Measurements from ENCODE around the gene GSG1L. TPM values are rescaled to one million over a fixed set of nuclear protein-coding genes. Genes with fewer than 3 reads are reported as not detected.

GSG1L gene
- polyA plus RNA-seq, result under 1 TPM; 0.12 to 0.19 TPM

DNA sequence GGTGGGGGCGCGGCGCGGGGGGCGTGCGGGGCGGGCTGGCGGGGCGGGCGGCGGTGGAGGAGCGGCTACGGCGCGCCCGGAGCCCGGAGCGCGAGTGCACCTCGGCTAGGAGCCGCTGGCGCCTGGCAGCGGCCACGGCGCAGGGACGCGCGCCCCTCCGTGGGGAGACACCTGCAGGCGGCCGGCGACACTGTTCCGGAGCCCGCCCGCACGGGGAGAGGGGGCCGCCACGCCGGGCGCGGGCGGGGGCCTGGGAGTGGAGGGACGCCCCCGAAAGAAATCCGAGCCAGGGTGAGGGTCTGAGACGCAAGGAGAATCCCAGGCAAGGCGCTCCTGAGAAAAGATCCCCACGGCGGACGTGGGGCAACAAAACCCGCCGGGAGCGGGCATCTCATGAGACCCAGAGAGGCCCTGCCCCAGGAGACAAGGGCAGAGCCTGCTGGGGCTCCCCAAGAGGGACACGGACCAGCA, at the start of gene GSG1L:
Gene GSG1L, minus strand, starts transcription at position 124 of the 471 bp plus-strand sequence. CDS start 290 bp downstream, outside the sequence.
- Histone ChIP-seq H3K27me3 (ENCODE audit: control insufficient read depth in 1 of 2, insufficient read depth in 2 of 2, low read length in 2 of 2) (peaks cover 0 to under 1% of the 10 kb centered on the region in 2 donors), H3K36me3 (ENCODE audit: control insufficient read depth in 2 of 2, insufficient read depth in 2 of 2, low read length in 1 of 2) (no peaks in the 10 kb centered on the region), H3K4me1 (ENCODE audit: control insufficient read depth in 2 of 2, insufficient read depth in 2 of 2, low read length in 1 of 2) (peaks cover 5 to 9% of the 10 kb centered on the region in 2 donors), H3K4me3 (ENCODE audit: low read depth in 1 of 2, low read length in 2 of 2) (peak within 1 kb of the TSS; percentile 39 to 42), H3K9me3 (ENCODE audit: control insufficient read depth in 2 of 2, insufficient read depth in 1 of 2, low read depth in 1 of 2, low read length in 1 of 2) (no peaks in the 10 kb centered on the region), H3K27ac (ENCODE audit: low read depth in 2 of 2, low read length in 1 of 2) (no peak within 1 kb of the TSS)
- WGBS, 2 donors, result 2% methylated on average over 46 to 54 of the region's 54 CpGs

DNA sequence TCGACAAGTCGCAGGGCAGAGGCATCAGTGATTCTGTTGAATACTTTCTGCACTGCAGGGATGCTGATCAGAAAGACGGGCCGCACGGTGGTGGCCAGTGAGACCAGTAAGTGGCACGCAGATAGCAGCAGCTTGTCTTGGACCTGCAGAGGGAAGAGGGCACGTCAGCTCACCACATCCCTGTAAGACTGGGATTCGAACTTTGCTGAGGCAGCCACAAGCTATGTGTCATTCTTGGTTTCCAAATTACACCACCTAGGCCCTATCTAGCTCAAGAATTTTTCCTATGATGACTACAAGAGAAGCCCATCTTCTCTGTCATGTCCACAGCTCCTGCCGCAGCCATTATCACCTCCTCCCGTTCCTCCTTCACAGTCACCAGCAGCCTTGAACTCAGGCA, 49.4 kb upstream of the GSG1L start:
- no peak overlapping the region for H3K27ac ChIP-seq (ENCODE audit: low read depth in 2 of 2, low read length in 1 of 2)
- H3K9me3 ChIP-seq (ENCODE audit: control insufficient read depth in 2 of 2, insufficient read depth in 1 of 2, low read depth in 1 of 2, low read length in 1 of 2), result no peaks in the 10 kb centered on the region
- peaks cover 8 to 39% of the 10 kb centered on the region in 2 donors for H3K36me3 ChIP-seq (ENCODE audit: control insufficient read depth in 2 of 2, insufficient read depth in 2 of 2, low read length in 1 of 2)
- H3K27me3 ChIP-seq (ENCODE audit: control insufficient read depth in 1 of 2, insufficient read depth in 2 of 2, low read length in 2 of 2), result no peaks in the 10 kb centered on the region
- WGBS, 2 donors, result 89 to 90% methylated on average over 10 of the region's 10 CpGs
- H3K4me1 ChIP-seq (ENCODE audit: control insufficient read depth in 2 of 2, insufficient read depth in 2 of 2, low read length in 1 of 2), result peaks cover 0 to 5% of the 10 kb centered on the region in 2 donors
- no peak overlapping the region for H3K4me3 ChIP-seq (ENCODE audit: low read depth in 1 of 2, low read length in 2 of 2)

DNA sequence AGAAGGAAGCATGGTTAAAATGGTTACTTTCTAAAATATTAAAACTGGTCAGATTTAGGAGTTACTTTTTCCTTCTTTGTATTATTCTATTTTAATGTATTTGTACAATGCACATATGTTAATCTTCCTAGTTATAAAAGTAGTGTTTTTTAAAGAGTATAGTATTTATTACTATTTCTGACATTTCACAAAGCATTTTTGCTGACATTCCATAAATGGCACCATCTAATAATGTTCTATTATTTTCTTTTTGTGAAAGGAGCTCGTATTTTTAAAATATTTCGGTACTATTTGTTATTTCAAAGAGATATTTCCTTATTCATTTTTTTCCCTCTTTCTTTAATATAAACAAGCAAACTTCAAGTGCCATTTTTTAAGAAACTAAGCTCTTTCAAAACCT, 47.5 kb upstream of the GSG1L start:
- H3K27me3 ChIP-seq (ENCODE audit: control insufficient read depth in 1 of 2, insufficient read depth in 2 of 2, low read length in 2 of 2), result no peaks in the 10 kb centered on the region
- H3K27ac ChIP-seq (ENCODE audit: low read depth in 2 of 2, low read length in 1 of 2), result no peak overlapping the region
- 88 to 92% methylated on average over 2 of the region's 2 CpGs for WGBS, 2 donors
- H3K4me3 ChIP-seq (ENCODE audit: low read depth in 1 of 2, low read length in 2 of 2), result no peak overlapping the region
- H3K4me1 ChIP-seq (ENCODE audit: control insufficient read depth in 2 of 2, insufficient read depth in 2 of 2, low read length in 1 of 2), result peaks cover 0 to 8% of the 10 kb centered on the region in 2 donors
- H3K9me3 ChIP-seq (ENCODE audit: control insufficient read depth in 2 of 2, insufficient read depth in 1 of 2, low read depth in 1 of 2, low read length in 1 of 2), result no peaks in the 10 kb centered on the region
- peaks cover 13 to 43% of the 10 kb centered on the region in 2 donors for H3K36me3 ChIP-seq (ENCODE audit: control insufficient read depth in 2 of 2, insufficient read depth in 2 of 2, low read length in 1 of 2)

DNA sequence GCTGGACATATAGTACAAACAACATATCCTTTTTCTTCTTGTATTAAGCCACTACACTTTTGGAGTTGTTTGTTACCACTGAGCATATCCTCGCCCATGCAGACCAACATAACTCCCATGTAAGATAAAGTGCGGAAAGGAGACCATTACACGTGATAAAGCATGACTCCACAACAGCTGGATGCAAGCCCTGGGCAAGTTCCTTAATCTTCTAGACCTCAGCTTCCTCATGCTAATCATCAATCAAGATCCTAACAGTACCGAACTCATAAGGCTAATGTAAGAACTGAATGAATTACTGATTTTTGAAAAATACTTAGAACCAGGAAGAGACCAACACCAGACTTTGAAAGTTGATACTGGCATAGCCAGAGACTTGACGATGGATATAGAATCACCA, 47.0 kb upstream of the GSG1L start:
- H3K36me3 ChIP-seq (ENCODE audit: control insufficient read depth in 2 of 2, insufficient read depth in 2 of 2, low read length in 1 of 2), result peaks cover 16 to 41% of the 10 kb centered on the region in 2 donors

DNA sequence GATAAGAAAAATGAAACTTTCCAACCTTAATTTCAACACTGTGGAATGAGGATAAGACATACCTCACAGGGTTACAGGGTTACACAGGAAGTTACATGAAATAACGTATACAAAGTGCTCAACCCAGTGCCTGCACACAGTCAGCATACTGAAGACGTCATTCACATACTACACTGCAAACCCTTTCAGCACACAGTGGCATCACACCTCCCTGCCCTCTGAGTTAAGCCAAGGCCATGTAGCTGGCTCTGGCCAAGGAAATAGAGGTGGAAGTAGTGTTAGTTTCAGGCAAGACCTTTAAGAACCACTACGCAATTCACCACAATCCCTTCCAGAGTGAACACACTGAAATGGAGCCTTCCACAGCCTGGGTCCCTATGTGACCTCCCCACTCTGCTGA, 46.6 kb upstream of the GSG1L start:
- WGBS, 2 donors, result 72 to 75% methylated on average over 3 of the region's 3 CpGs
- peaks cover 16 to 40% of the 10 kb centered on the region in 2 donors for H3K36me3 ChIP-seq (ENCODE audit: control insufficient read depth in 2 of 2, insufficient read depth in 2 of 2, low read length in 1 of 2)
- H3K27me3 ChIP-seq (ENCODE audit: control insufficient read depth in 1 of 2, insufficient read depth in 2 of 2, low read length in 2 of 2), result no peaks in the 10 kb centered on the region
- no peak overlapping the region for H3K4me3 ChIP-seq (ENCODE audit: low read depth in 1 of 2, low read length in 2 of 2)
- peak overlapping the region in 1 of 2 donors; percentile 43 for H3K27ac ChIP-seq (ENCODE audit: low read depth in 2 of 2, low read length in 1 of 2)
- H3K4me1 ChIP-seq (ENCODE audit: control insufficient read depth in 2 of 2, insufficient read depth in 2 of 2, low read length in 1 of 2), result peaks cover 0 to 8% of the 10 kb centered on the region in 2 donors
- H3K9me3 ChIP-seq (ENCODE audit: control insufficient read depth in 2 of 2, insufficient read depth in 1 of 2, low read depth in 1 of 2, low read length in 1 of 2), result no peaks in the 10 kb centered on the region

More for the DNA sequence above, 47.0 kb upstream of the GSG1L start:
- Histone ChIP-seq H3K9me3 (ENCODE audit: control insufficient read depth in 2 of 2, insufficient read depth in 1 of 2, low read depth in 1 of 2, low read length in 1 of 2) (no peaks in the 10 kb centered on the region), H3K27me3 (ENCODE audit: control insufficient read depth in 1 of 2, insufficient read depth in 2 of 2, low read length in 2 of 2) (no peaks in the 10 kb centered on the region), H3K4me1 (ENCODE audit: control insufficient read depth in 2 of 2, insufficient read depth in 2 of 2, low read length in 1 of 2) (peaks cover 0 to 8% of the 10 kb centered on the region in 2 donors), H3K4me3 (ENCODE audit: low read depth in 1 of 2, low read length in 2 of 2) (no peak overlapping the region), H3K27ac (ENCODE audit: low read depth in 2 of 2, low read length in 1 of 2) (no peak overlapping the region)
- WGBS, 2 donors, result 69 to 76% methylated on average over 5 of the region's 5 CpGs

DNA sequence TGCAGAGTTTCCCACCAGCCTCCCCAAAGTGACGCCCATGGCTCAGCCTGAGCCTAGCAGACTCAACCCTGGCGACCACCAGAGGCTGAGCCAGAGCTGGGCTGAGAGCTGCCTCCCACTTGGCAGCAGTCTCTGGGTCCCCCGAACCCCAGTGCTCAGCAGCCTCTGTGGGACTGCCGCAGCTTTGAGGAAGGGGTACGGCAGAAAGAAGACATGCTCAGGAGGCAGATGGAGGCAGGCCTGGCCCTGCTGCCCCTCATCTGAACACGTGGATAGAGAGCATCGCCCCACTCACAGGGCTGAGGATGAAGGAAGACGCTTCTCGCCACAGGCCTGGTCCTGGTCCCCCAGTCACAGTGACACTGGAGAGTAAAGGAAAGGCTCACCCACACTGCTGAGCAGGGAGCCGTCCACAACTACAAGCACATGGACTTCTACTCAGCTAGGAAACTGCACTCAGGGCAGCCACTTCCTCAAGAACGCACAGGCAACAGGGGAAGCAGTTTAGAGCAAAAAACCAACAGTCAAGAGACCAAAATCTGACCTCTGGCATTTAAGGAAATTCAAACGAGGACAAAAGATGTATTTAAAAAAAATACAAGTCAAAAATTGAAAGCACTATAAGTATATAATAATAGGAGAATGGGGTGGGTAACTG, 45.2 kb upstream of the GSG1L start:
- H3K27ac ChIP-seq (ENCODE audit: low read depth in 2 of 2, low read length in 1 of 2), result peak overlapping the region in 1 of 2 donors; percentile 48
- peaks cover 19 to 51% of the 10 kb centered on the region in 2 donors for H3K36me3 ChIP-seq (ENCODE audit: control insufficient read depth in 2 of 2, insufficient read depth in 2 of 2, low read length in 1 of 2)
- H3K4me1 ChIP-seq (ENCODE audit: control insufficient read depth in 2 of 2, insufficient read depth in 2 of 2, low read length in 1 of 2), result peaks cover 0 to 11% of the 10 kb centered on the region in 2 donors
- H3K27me3 ChIP-seq (ENCODE audit: control insufficient read depth in 1 of 2, insufficient read depth in 2 of 2, low read length in 2 of 2), result no peaks in the 10 kb centered on the region
- H3K4me3 ChIP-seq (ENCODE audit: low read depth in 1 of 2, low read length in 2 of 2), result no peak overlapping the region
- 77 to 81% methylated on average over 12 of the region's 12 CpGs for WGBS, 2 donors
- H3K9me3 ChIP-seq (ENCODE audit: control insufficient read depth in 2 of 2, insufficient read depth in 1 of 2, low read depth in 1 of 2, low read length in 1 of 2), result no peaks in the 10 kb centered on the region

DNA sequence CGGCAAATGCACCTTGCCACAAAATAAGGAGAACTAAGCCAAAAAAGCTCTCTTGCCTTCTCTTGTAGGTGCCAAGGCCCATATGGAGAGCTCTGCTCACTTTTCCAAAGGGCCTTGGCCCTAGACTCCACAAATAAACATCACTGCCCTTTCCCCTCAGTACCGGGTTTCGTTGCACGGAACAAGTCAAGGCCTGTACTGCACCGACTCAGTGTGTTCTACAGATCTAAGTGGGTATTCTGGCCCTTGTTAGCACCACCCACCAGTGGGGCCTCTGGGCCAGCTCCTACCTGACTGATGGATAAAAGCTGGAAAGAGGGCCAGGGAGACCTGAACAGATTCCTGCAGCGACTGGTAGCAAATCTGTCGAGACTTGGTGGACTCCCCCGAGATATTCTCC, 43.7 kb upstream of the GSG1L start:
- peaks cover 0 to 14% of the 10 kb centered on the region in 2 donors for H3K4me1 ChIP-seq (ENCODE audit: control insufficient read depth in 2 of 2, insufficient read depth in 2 of 2, low read length in 1 of 2)
- peaks cover 22 to 49% of the 10 kb centered on the region in 2 donors for H3K36me3 ChIP-seq (ENCODE audit: control insufficient read depth in 2 of 2, insufficient read depth in 2 of 2, low read length in 1 of 2)
- peak overlapping the region; percentile 5 to 58 for H3K27ac ChIP-seq (ENCODE audit: low read depth in 2 of 2, low read length in 1 of 2)

DNA sequence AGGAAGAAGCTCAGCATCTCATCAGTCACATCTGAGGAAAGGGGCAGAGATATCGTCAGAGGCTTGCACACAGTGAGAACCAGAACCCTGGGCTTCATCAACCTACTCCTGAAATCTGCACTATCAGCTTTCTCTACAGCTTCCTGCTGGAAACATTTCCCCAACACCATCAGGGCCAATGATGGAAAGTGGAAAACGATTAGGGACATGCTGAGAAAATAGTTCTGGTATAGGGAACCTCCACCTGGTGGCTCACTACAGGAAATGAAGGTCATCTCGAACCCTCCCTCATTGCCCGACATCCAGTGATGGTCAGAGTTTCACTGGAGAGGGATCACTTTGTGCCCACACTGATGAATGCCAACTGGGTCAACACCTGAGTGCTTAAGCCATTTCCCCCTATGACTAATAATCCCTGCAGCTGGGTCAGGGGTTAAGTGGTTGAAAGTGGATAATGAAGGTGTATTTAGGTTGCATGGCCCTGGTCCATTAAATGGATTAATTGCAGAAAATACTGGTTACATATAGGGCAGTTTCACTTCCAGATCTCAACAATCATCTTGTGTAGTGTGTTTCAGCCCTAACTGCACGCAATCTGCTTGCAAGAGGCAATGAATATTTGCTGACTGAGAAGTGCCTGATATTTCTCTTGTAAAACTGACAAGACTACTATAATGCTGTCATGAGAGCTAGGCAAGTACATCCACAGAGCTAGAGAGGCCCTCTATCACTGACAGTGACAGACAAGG, 43.1 kb upstream of the GSG1L start:
- H3K27ac ChIP-seq (ENCODE audit: low read depth in 2 of 2, low read length in 1 of 2), result peak overlapping the region; percentile 5 to 58
- H3K4me1 ChIP-seq (ENCODE audit: control insufficient read depth in 2 of 2, insufficient read depth in 2 of 2, low read length in 1 of 2), result peaks cover 0 to 14% of the 10 kb centered on the region in 2 donors

More for the DNA sequence above, 43.7 kb upstream of the GSG1L start:
- 57 to 81% methylated on average over 8 of the region's 8 CpGs for WGBS, 2 donors
- Histone ChIP-seq H3K27me3 (ENCODE audit: control insufficient read depth in 1 of 2, insufficient read depth in 2 of 2, low read length in 2 of 2) (no peaks in the 10 kb centered on the region), H3K9me3 (ENCODE audit: control insufficient read depth in 2 of 2, insufficient read depth in 1 of 2, low read depth in 1 of 2, low read length in 1 of 2) (no peaks in the 10 kb centered on the region), H3K4me3 (ENCODE audit: low read depth in 1 of 2, low read length in 2 of 2) (no peak overlapping the region)

DNA sequence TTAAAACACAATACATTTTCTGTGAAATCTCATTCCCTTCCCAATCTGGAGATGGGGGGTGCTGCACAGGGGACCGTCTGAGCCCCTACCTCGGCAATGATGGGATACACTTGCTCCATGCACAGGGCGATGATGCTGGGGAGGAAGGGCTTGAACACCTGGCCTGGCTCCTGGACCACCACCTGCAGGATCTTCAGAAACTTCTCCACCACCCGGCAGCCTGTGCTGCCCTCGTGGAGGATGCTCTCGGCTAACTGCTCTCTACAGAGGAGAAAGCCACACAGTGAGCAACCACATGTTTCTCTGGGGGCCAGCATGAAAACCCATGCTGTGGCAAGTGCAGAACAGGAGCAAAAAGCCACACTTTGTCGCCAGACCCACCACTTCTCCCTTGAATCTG, 42.4 kb upstream of the GSG1L start:
- Histone ChIP-seq H3K27ac (ENCODE audit: low read depth in 2 of 2, low read length in 1 of 2) (no peak overlapping the region), H3K4me3 (ENCODE audit: low read depth in 1 of 2, low read length in 2 of 2) (no peak overlapping the region), H3K27me3 (ENCODE audit: control insufficient read depth in 1 of 2, insufficient read depth in 2 of 2, low read length in 2 of 2) (no peaks in the 10 kb centered on the region), H3K4me1 (ENCODE audit: control insufficient read depth in 2 of 2, insufficient read depth in 2 of 2, low read length in 1 of 2) (peaks cover 0 to 14% of the 10 kb centered on the region in 2 donors), H3K9me3 (ENCODE audit: control insufficient read depth in 2 of 2, insufficient read depth in 1 of 2, low read depth in 1 of 2, low read length in 1 of 2) (no peaks in the 10 kb centered on the region), H3K36me3 (ENCODE audit: control insufficient read depth in 2 of 2, insufficient read depth in 2 of 2, low read length in 1 of 2) (peaks cover 27 to 51% of the 10 kb centered on the region in 2 donors)
- WGBS, 2 donors, result 86 to 95% methylated on average over 7 of the region's 7 CpGs

More for the DNA sequence above, 43.1 kb upstream of the GSG1L start:
- H3K9me3 ChIP-seq (ENCODE audit: control insufficient read depth in 2 of 2, insufficient read depth in 1 of 2, low read depth in 1 of 2, low read length in 1 of 2), result no peaks in the 10 kb centered on the region
- H3K36me3 ChIP-seq (ENCODE audit: control insufficient read depth in 2 of 2, insufficient read depth in 2 of 2, low read length in 1 of 2), result peaks cover 22 to 47% of the 10 kb centered on the region in 2 donors
- 78 to 81% methylated on average over 5 of the region's 5 CpGs for WGBS, 2 donors
- no peak overlapping the region for H3K4me3 ChIP-seq (ENCODE audit: low read depth in 1 of 2, low read length in 2 of 2)
- H3K27me3 ChIP-seq (ENCODE audit: control insufficient read depth in 1 of 2, insufficient read depth in 2 of 2, low read length in 2 of 2), result no peaks in the 10 kb centered on the region

Data from esophagus (tissue), 2 donors.